NCI-H1436 (cell line): ENCODE results near the gene MRFAP1.
"Not testable (repeated sequence)": the region's sequence is repeated elsewhere in the genome, so short reads cannot be mapped to it uniquely, and the experiment has no call there.

ENCODE experiments used
- DNase-seq: peaks from one replicate; lab custom pipeline; 2025; lab: John Stamatoyannopoulos, UW

The MRFAP1 gene

GRCh38 chr4:6610856-6611430 is 29.5 kb upstream of the MRFAP1 start:
- DNase-seq, result no peak

- DNase-seq, result no peak
These were observed 27.4 kb upstream of the MRFAP1 start for GRCh38 chr4:6612961-6613675.

GRCh38 chr4:6613676-6614651 is 26.5 kb upstream of the MRFAP1 start:
- no peak for DNase-seq

- no peak for DNase-seq
These were observed 25.7 kb upstream of the MRFAP1 start for GRCh38 chr4:6614701-6615230.

DNA sequence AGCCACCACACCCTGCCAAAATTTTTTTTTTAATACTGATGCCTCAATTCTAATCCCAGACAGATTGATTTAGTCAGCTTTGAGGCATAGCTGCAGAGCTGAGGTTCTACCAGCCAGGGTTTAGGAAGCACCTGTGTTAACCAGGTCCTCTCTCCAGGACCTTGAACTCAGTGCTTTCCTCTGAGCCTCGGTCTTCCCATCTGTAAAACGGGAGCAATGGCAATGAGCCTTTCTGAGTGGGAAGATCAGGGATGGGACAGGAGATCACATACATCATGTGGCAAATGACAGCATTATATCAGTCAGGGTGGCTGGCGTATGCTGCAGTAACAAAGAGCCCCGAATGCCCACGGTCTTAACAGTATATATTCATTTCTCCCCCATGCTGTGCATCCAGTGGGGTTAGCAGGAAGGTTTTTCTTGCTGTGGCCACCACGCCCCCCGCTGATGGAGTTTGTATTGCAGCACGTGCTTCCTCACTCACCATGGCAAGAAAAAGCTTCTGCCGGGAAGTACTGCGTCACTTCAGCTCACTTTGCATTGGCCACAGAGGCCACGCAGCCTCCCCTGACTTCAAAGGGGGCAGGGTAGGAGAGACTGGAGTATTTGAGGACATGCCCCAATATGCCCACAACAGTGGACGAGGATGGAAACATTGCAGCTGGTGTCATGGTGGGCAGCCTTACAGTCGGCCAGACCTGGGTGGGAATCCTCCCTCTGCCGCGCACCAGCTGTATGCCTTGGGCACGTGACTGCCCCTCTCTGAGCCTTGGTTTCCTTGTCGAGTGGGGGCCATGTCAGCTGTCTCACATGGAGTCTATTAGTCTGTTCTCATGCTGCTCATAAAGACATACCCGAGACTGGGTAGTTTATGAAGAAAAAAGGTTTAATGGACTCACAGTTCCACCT is 24.1 kb upstream of the MRFAP1 start:
- no peak for DNase-seq

DNA sequence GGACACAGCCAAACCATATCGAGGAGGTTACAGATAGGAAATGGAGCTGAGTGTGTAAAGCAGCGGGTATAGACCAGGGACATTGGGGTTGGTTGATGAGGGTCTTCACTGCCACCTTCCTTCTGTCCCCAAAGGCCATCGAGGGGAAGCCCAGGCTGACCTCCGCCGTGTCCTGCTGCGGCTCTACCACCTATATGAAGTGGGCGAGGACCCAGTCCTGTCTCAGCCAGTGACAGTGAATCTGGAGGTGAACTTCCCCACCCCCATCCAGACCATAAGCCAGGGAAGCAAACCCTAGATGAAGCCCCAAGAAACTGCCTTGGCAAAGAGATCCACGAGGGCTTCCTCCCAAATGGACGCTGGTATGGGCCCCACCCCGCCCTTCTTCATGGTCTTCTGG is 23.2 kb upstream of the MRFAP1 start:
- DNase-seq, result no peak

- DNase-seq, result no peak
These were observed 21.9 kb upstream of the MRFAP1 start for GRCh38 chr4:6618386-6619115.

GRCh38 chr4:6619116-6619465 is 21.4 kb upstream of the MRFAP1 start:
- DNase-seq, result no peak

GRCh38 chr4:6619466-6620255 is 20.8 kb upstream of the MRFAP1 start:
- DNase-seq, result no peak

DNA sequence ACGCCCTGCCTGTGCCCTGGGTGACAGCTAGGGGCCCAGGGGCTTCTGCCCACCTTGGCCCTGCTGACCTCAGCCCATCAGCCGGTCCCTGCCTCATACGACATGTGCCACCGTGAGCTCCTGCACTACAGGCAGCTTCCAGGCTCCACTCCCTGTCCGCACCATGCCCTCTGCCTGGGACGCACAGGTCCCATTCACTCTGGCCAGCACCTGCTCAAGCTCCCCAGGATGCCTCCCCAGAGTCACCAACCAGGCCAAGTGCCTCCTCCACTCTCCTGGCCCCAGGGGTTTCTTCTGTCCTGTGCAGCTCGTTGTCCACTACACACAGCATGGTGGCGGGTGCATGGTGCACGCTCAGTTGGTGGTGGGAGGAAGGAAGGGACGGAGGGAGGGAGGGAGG is 20.2 kb upstream of the MRFAP1 start:
- no peak for DNase-seq

DNA sequence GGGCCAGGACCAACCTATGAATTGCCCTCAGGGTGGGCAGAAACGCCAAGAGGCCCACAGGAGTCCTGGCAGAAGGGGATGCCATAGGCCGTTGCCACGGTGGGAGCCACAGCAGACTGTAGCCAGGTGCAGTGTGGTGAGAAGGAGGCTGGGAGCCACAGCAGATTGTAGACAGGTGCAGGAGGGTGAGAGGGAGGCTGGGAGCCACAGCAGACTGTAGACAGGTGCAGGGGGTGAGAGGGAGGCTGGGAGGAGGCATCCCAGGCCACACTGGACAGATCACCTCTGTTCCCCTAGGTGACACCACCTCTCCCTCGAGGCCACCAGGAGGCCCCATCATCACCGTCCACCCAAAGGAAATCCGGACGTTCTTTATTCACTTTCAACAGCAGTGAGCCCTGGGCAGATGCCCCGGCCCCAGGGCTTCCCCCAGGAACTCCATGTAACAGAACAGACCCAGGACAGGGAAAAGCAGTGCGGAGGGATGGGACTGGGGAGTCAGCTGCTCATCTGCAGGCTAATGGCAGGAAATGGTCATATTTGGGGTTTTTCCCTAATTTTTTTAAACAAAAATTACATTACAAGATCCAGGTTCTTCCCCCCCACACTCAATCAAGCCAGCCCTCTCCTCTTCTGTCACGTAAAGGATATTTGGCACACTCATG is 19.5 kb upstream of the MRFAP1 start:
- no peak for DNase-seq

GRCh38 chr4:6621556-6621927 is 18.9 kb upstream of the MRFAP1 start:
- DNase-seq, result no peak

- DNase-seq, result no peak
These were observed 17.7 kb upstream of the MRFAP1 start for GRCh38 chr4:6622744-6623143.

GRCh38 chr4:6625256-6625655 is 15.2 kb upstream of the MRFAP1 start:
- DNase-seq, result no peak

- DNase-seq, result no peak
These were observed 14.4 kb upstream of the MRFAP1 start for GRCh38 chr4:6626066-6626465.

- DNase-seq, result no peak
These were observed 12.7 kb upstream of the MRFAP1 start for GRCh38 chr4:6627832-6628231.

GRCh38 chr4:6628484-6628883 is 12.0 kb upstream of the MRFAP1 start:
- not testable (repeated sequence) for DNase-seq

- DNase-seq, result no peak
These were observed 8.4 kb upstream of the MRFAP1 start for GRCh38 chr4:6632125-6632524.

- DNase-seq, result no peak
These were observed 7.2 kb upstream of the MRFAP1 start for GRCh38 chr4:6633091-6633906.
